Bone marrow (tissue), 2 donors: Measurements from ENCODE around the gene ANAPC2.

ENCODE experiments used
- DNase-seq, 2 donors: peaks; one replicate each; lab custom pipeline; 2025; lab: John Stamatoyannopoulos, UW

Gene ANAPC2

GRCh38 chr9:137174722-137175293 lies 13.6 kb downstream of the ANAPC2 start:
- DNase-seq: no peak

- no peak for DNase-seq
Measured at GRCh38 chr9:137173796-137174664, 14.3 kb downstream of the ANAPC2 start.

GRCh38 chr9:137172901-137173795 lies 15.2 kb downstream of the ANAPC2 start:
- no peak for DNase-seq

GRCh38 chr9:137171149-137171900 lies 17.0 kb downstream of the ANAPC2 start:
- no peak for DNase-seq

GRCh38 chr9:137170486-137171148 lies 17.7 kb downstream of the ANAPC2 start:
- DNase-seq: no peak

GRCh38 chr9:137169896-137170358 lies 18.4 kb downstream of the ANAPC2 start, which contains the start of gene LRRC26:
LRRC26 (minus strand) TSS chr9:137170051; CDS start chr9:137169943, 108 bp downstream.
- DNase-seq: no peak

GRCh38 chr9:137168904-137169856 lies 19.2 kb downstream of the ANAPC2 start:
- no peak for DNase-seq

GRCh38 chr9:137168573-137168903 lies 19.8 kb downstream of the ANAPC2 start:
- DNase-seq: no peak

- no peak for DNase-seq
Measured at GRCh38 chr9:137167747-137168572, 20.4 kb downstream of the ANAPC2 start.

- DNase-seq: no peak
Measured at GRCh38 chr9:137167277-137167746, 21.0 kb downstream of the ANAPC2 start.

- DNase-seq: no peak
Measured at GRCh38 chr9:137166380-137167229, 21.8 kb downstream of the ANAPC2 start.

GRCh38 chr9:137165250-137165836 lies 23.0 kb downstream of the ANAPC2 start:
- no peak for DNase-seq

GRCh38 chr9:137164370-137165249 lies 23.8 kb downstream of the ANAPC2 start:
- DNase-seq: no peak

- DNase-seq: no peak
Measured at GRCh38 chr9:137163805-137164204, 24.6 kb downstream of the ANAPC2 start.

GRCh38 chr9:137163365-137163715 lies 25.0 kb downstream of the ANAPC2 start:
- no peak for DNase-seq

- no peak for DNase-seq
Measured at GRCh38 chr9:137162505-137163364, 25.6 kb downstream of the ANAPC2 start.
